Smooth muscle cell (in vitro differentiated cells): ENCODE measurements around the gene KRTAP3-3. TPM values are rescaled to one million over a fixed set of nuclear protein-coding genes. Genes with fewer than 3 reads are reported as not detected.

Source experiments
- DNase-seq: peaks from one replicate; lab custom pipeline; 2025; ENCODE audit not compliant: unreplicated experiment; lab: John Stamatoyannopoulos, UW
- H2AFZ ChIP-seq: fragments of 200-600 bp; sonication (generic); 2 replicates; pipeline ENCODE4 v1.6.0; 2016; ENCODE audit warnings: antibody characterized with exemption, low read depth, mild to moderate bottlenecking
- H3F3A ChIP-seq: fragments of 200-600 bp; sonication (generic); 2 replicates; pipeline ENCODE4 v1.6.0; 2017; ENCODE audit warnings: antibody characterized with exemption, low read depth
- H3K27ac ChIP-seq: fragments of 200-600 bp; sonication (generic); 2 replicates; pipeline ENCODE4 v1.5.1; 2016; ENCODE audit warnings: low read depth, mild to moderate bottlenecking
- H3K27me3 ChIP-seq: fragments of 200-600 bp; sonication (generic); 2 replicates; pipeline ENCODE4 v1.6.1; 2016; ENCODE audit warnings: low read depth, mild to moderate bottlenecking
- H3K36me3 ChIP-seq: fragments of 200-600 bp; sonication (generic); 2 replicates; pipeline ENCODE4 v1.5.1; 2016; ENCODE audit warnings: low read depth
- H3K4me1 ChIP-seq: fragments of 200-600 bp; sonication (generic); 2 replicates; pipeline ENCODE4 v1.5.1; 2016; ENCODE audit warnings: low read depth
- H3K4me2 ChIP-seq: fragments of 200-600 bp; sonication (generic); 2 replicates; pipeline ENCODE4 v1.6.0; 2016; ENCODE audit warnings: mild to moderate bottlenecking
- H3K4me3 ChIP-seq: fragments of 200-600 bp; sonication (generic); 2 replicates; pipeline ENCODE4 v1.5.1; 2016; ENCODE audit warnings: mild to moderate bottlenecking
- H3K79me2 ChIP-seq: fragments of 200-600 bp; sonication (generic); 2 replicates; pipeline ENCODE4 v1.6.0; 2016; ENCODE audit warnings: low read depth, mild to moderate bottlenecking
- H3K9ac ChIP-seq: fragments of 200-600 bp; sonication (generic); 2 replicates; pipeline ENCODE4 v1.6.0; 2016; ENCODE audit warnings: low read depth
- H3K9me3 ChIP-seq: fragments of 200-600 bp; sonication (generic); replicated peaks from 2 replicates; pipeline ENCODE4 v1.5.1; 2016; ENCODE audit warnings: low read depth
- H4K20me1 ChIP-seq: fragments of 200-600 bp; sonication (generic); 2 replicates; pipeline ENCODE4 v1.6.0; 2016; ENCODE audit warnings: low read depth
- CTCF ChIP-seq: fragments of 200-600 bp; sonication (generic); IDR thresholded peaks from 2 replicates; pipeline ENCODE4 v1.5.1; 2017; ENCODE audit warnings: borderline replicate concordance, mild to moderate bottlenecking, antibody characterized with exemption; ENCODE audit not compliant: insufficient read depth, poor library complexity, severe bottlenecking
- WGBS: methylation state at CpG from one replicate; pipeline ENCODE4 v1.1.7; 2016; ENCODE audit warnings: low lambda C conversion rate; 5-methylcytosine and 5-hydroxymethylcytosine counted together
- polyA plus RNA-seq: library from polyadenylated mRNA; unstranded; fragments of >200 nt; fragmentation: Nextera tagmentation; extraction: Ambion mirVana; gene quantifications from 2 replicates; pipeline ENCODE4 v1.2.1, GENCODE V29; 2016
- total RNA-seq: library from RNA; depleted of rRNA; stranded (reverse); fragments of >200 nt; gene quantifications from 2 replicates; pipeline ENCODE4 v1.2.3, GENCODE V29; 2014

KRTAP3-3 gene
- total and polyA plus RNA-seq, 2 experiments from 2014 or later = not detected

- no peaks in the 10 kb centered on the region for H3F3A ChIP-seq
- TF ChIP-seq CTCF = no peak
- H4K20me1 ChIP-seq = no peaks in the 10 kb centered on the region
- no peaks in the 10 kb centered on the region for H3K4me1 ChIP-seq
- no peaks in the 10 kb centered on the region for H3K9me3 ChIP-seq
- no peak within 1 kb of the TSS for H3K4me2 ChIP-seq
- no peak within 1 kb of the TSS for H3K27ac ChIP-seq
- no peak for DNase-seq
- no peak within 1 kb of the TSS for H3K4me3 ChIP-seq
- WGBS = 94% methylated on average over 1 of the region's 1 CpG
- H3K79me2 ChIP-seq = no peaks in the 10 kb centered on the region
- H3K27me3 ChIP-seq = no peaks in the 10 kb centered on the region
- H3K36me3 ChIP-seq = no peaks in the 10 kb centered on the region
- no peak within 1 kb of the TSS for H2AFZ ChIP-seq
- no peak within 1 kb of the TSS for H3K9ac ChIP-seq
Observed at GRCh38 chr17:40966848-40967247, 27.1 kb downstream of the KRTAP3-3 start, which contains the start of gene KRT39. Gene KRT39 (minus strand): TSS chr17:40966948. CDS start chr17:40966856, 92 bp downstream.

GRCh38 chr17:40963838-40964237, 30.1 kb downstream of the KRTAP3-3 start:
- Histone ChIP-seq H4K20me1 (no peaks in the 10 kb centered on the region), H3K36me3 (no peaks in the 10 kb centered on the region), H3K79me2 (no peaks in the 10 kb centered on the region), H2AFZ (no peak overlapping the region), H3K9ac (no peak overlapping the region), H3K9me3 (no peaks in the 10 kb centered on the region), H3K4me2 (no peak overlapping the region), H3K27me3 (no peaks in the 10 kb centered on the region), H3K4me3 (no peak overlapping the region), H3F3A (no peaks in the 10 kb centered on the region), H3K27ac (no peak overlapping the region), H3K4me1 (no peaks in the 10 kb centered on the region)
- peak; percentile 47 for TF ChIP-seq CTCF
- WGBS = 97% methylated on average over 1 of the region's 1 CpG
- DNase-seq = no peak

- no peak overlapping the region for H2AFZ ChIP-seq
- H3K27me3 ChIP-seq = no peaks in the 10 kb centered on the region
- H3K4me1 ChIP-seq = peaks cover 10% of the 10 kb centered on the region
- no peak overlapping the region for H3K27ac ChIP-seq
- H3K4me2 ChIP-seq = no peak overlapping the region
- no peak overlapping the region for H3K9ac ChIP-seq
- no peak overlapping the region for H3K4me3 ChIP-seq
- WGBS = 93% methylated on average over 4 of the region's 4 CpGs
- no peak for TF ChIP-seq CTCF
- no peaks in the 10 kb centered on the region for H3K36me3 ChIP-seq
- H4K20me1 ChIP-seq = no peaks in the 10 kb centered on the region
- H3K9me3 ChIP-seq = no peaks in the 10 kb centered on the region
- no peak for DNase-seq
- peaks cover 4% of the 10 kb centered on the region for H3F3A ChIP-seq
- H3K79me2 ChIP-seq = no peaks in the 10 kb centered on the region
Observed at GRCh38 chr17:40962059-40962561, 31.9 kb downstream of the KRTAP3-3 start.

GRCh38 chr17:40961591-40961990, 32.4 kb downstream of the KRTAP3-3 start:
- no peak overlapping the region for H3K27ac ChIP-seq
- H3F3A ChIP-seq = peaks cover 6% of the 10 kb centered on the region
- 97% methylated on average over 1 of the region's 1 CpG for WGBS
- H3K27me3 ChIP-seq = no peaks in the 10 kb centered on the region
- no peaks in the 10 kb centered on the region for H3K79me2 ChIP-seq
- H3K4me2 ChIP-seq = no peak overlapping the region
- H3K9me3 ChIP-seq = no peaks in the 10 kb centered on the region
- no peak overlapping the region for H3K4me3 ChIP-seq
- no peak overlapping the region for H2AFZ ChIP-seq
- no peak for TF ChIP-seq CTCF
- H4K20me1 ChIP-seq = no peaks in the 10 kb centered on the region
- H3K36me3 ChIP-seq = no peaks in the 10 kb centered on the region
- no peak for DNase-seq
- H3K4me1 ChIP-seq = peaks cover 15% of the 10 kb centered on the region
- no peak overlapping the region for H3K9ac ChIP-seq
